GM18858 (cell line): ENCODE measurements around the gene KCTD3.
A peak's percentile ranks its signal among the peaks of the same experiment; 100 is the strongest.

Experiments
- ATAC-seq: cut with Tn5 transposase; IDR thresholded peaks from one replicate; pipeline ENCODE4 v1.9.1; 2021; ENCODE audit not compliant: unreplicated experiment

The KCTD3 gene

GRCh38 chr1:215566556-215567490 lies at the start of gene KCTD3:
Gene KCTD3, plus strand, starts transcription at chr1:215567304. Its CDS starts 382 bp downstream, at chr1:215567686.
- ATAC-seq = peak; percentile 53

- no peak for ATAC-seq
These were observed 49.6 kb upstream of the KCTD3 start for GRCh38 chr1:215517441-215517891.

- no peak for ATAC-seq
These were observed 48.5 kb upstream of the KCTD3 start for GRCh38 chr1:215518594-215518993.

GRCh38 chr1:215521279-215521678 lies 45.8 kb upstream of the KCTD3 start:
- ATAC-seq = no peak

GRCh38 chr1:215523128-215523861 lies 43.8 kb upstream of the KCTD3 start:
- no peak for ATAC-seq

GRCh38 chr1:215523906-215524305 lies 43.2 kb upstream of the KCTD3 start:
- no peak for ATAC-seq

- peak; percentile 39 for ATAC-seq
These were observed 40.8 kb upstream of the KCTD3 start for GRCh38 chr1:215526147-215526845.

GRCh38 chr1:215526846-215527151 lies 40.3 kb upstream of the KCTD3 start:
- ATAC-seq = no peak

- peak; percentile 64 for ATAC-seq
These were observed 38.0 kb upstream of the KCTD3 start for GRCh38 chr1:215529111-215529510.

- ATAC-seq = no peak
These were observed 37.5 kb upstream of the KCTD3 start for GRCh38 chr1:215529571-215529970.

GRCh38 chr1:215530401-215530984 lies 36.6 kb upstream of the KCTD3 start:
- no peak for ATAC-seq

GRCh38 chr1:215539803-215540570 lies 27.1 kb upstream of the KCTD3 start:
- no peak for ATAC-seq

- ATAC-seq = no peak
These were observed 24.8 kb upstream of the KCTD3 start for GRCh38 chr1:215542301-215542700.

GRCh38 chr1:215543191-215543606 lies 23.9 kb upstream of the KCTD3 start:
- ATAC-seq = peak; percentile 96

- no peak for ATAC-seq
These were observed 23.3 kb upstream of the KCTD3 start for GRCh38 chr1:215543806-215544205.

GRCh38 chr1:215544566-215544965 lies 22.5 kb upstream of the KCTD3 start:
- no peak for ATAC-seq

- no peak for ATAC-seq
These were observed 22.0 kb upstream of the KCTD3 start for GRCh38 chr1:215545096-215545495.

GRCh38 chr1:215547011-215547410 lies 20.1 kb upstream of the KCTD3 start:
- ATAC-seq = no peak

GRCh38 chr1:215551806-215552205 lies 15.3 kb upstream of the KCTD3 start:
- ATAC-seq = no peak

- ATAC-seq = no peak
These were observed 12.2 kb upstream of the KCTD3 start for GRCh38 chr1:215554865-215555264.
